ENCODE data around the gene KCNIP3. TPM values are rescaled to one million over a fixed set of nuclear protein-coding genes. Genes with fewer than 3 reads are reported as not detected.
"Not testable (repeated sequence)": the region's sequence is repeated elsewhere in the genome, so short reads cannot be mapped to it uniquely, and the experiment has no call there.

Gene KCNIP3
- total and polyA plus RNA-seq, 4 donors: 0.26 to 1.1 (median 0.62) TPM

- TF ChIP-seq EGR1 (IDR thresholded peaks at IDR 0.05; ENCODE audit: low read depth in 2 of 2) (no peak), NR2F2 (IDR thresholded peaks at IDR 0.05) (no peak), RAD21 (IDR thresholded peaks at IDR 0.05) (no peak), SP1 (IDR thresholded peaks at IDR 0.05) (no peak)
Measured at GRCh38 chr2:95376311-95377215, 79.4 kb downstream of the KCNIP3 start (continued).

- H3K36me3 ChIP-seq (ENCODE audit: control insufficient read depth in 4 of 4, insufficient read depth in 3 of 4, low read depth in 1 of 4, low read length in 3 of 4): no peaks in the 10 kb centered on the region
- H3K9me3 ChIP-seq (ENCODE audit: control insufficient read depth in 4 of 4, low read length in 3 of 4): no peaks in the 10 kb centered on the region
- TF ChIP-seq MAX (IDR thresholded peaks at IDR 0.05) (no peak), ZBTB33 (IDR thresholded peaks at IDR 0.05) (no peak), HNF4A (conservative IDR thresholded peaks at IDR 0.05) (no peak), NR2F2 (IDR thresholded peaks at IDR 0.05) (no peak), RXRA (IDR thresholded peaks at IDR 0.05) (no peak), RAD21 (IDR thresholded peaks at IDR 0.05) (no peak), GABPA (IDR thresholded peaks at IDR 0.05 in 1 of 2, conservative IDR thresholded peaks at IDR 0.05 in 1 of 2) (no peak), EGR1 (IDR thresholded peaks at IDR 0.05; ENCODE audit: low read depth in 2 of 2) (no peak), JUND (IDR thresholded peaks at IDR 0.05) (no peak), SP1 (IDR thresholded peaks at IDR 0.05) (no peak), ATF3 (IDR thresholded peaks at IDR 0.05) (no peak), TAF1 (conservative IDR thresholded peaks at IDR 0.05) (no peak), FOXA1 (IDR thresholded peaks at IDR 0.05) (no peak), REST (IDR thresholded peaks at IDR 0.05) (no peak), CTCF (IDR thresholded peaks at IDR 0.05; ENCODE audit: low read depth, low read length, missing input control) (no peak), FOXA2 (IDR thresholded peaks at IDR 0.05) (no peak), HNF4G (IDR thresholded peaks at IDR 0.05) (no peak), YY1 (IDR thresholded peaks at IDR 0.05) (no peak)
- 93% methylated on average over 17 of the region's 17 CpGs for WGBS
- H3K4me1 ChIP-seq (ENCODE audit: control insufficient read depth in 4 of 4, insufficient read depth in 4 of 4, low read length in 3 of 4): no peaks in the 10 kb centered on the region
- no peak overlapping the region for H3K4me3 ChIP-seq (ENCODE audit: low read depth in 1 of 3, low read length in 3 of 3)
- DNase-seq (ENCODE audit: low spot score): no peak
- H3K27me3 ChIP-seq (ENCODE audit: control insufficient read depth in 4 of 4, insufficient read depth in 4 of 4, low read length in 3 of 4): no peaks in the 10 kb centered on the region
- no peak overlapping the region for H3K9ac ChIP-seq (ENCODE audit: low read depth in 1 of 2, low read length in 2 of 2)
- no peak overlapping the region for H3K27ac ChIP-seq (ENCODE audit: low read depth in 1 of 2, low read length in 2 of 2)
Measured at GRCh38 chr2:95377216-95378123, 80.3 kb downstream of the KCNIP3 start.

- not testable (repeated sequence) for H3K27ac ChIP-seq (ENCODE audit: low read depth in 1 of 2, low read length in 2 of 2); DNase-seq (ENCODE audit: low spot score)
- WGBS: 98% methylated on average over 7 of the region's 7 CpGs
Measured at GRCh38 chr2:95378281-95378680, 81.1 kb downstream of the KCNIP3 start.

More at GRCh38 chr2:95378281-95378680, 81.1 kb downstream of the KCNIP3 start:
- H3K9me3 ChIP-seq (ENCODE audit: control insufficient read depth in 4 of 4, low read length in 3 of 4); H3K4me1 ChIP-seq (ENCODE audit: control insufficient read depth in 4 of 4, insufficient read depth in 4 of 4, low read length in 3 of 4); H3K4me3 ChIP-seq (ENCODE audit: low read depth in 1 of 3, low read length in 3 of 3); H3K9ac ChIP-seq (ENCODE audit: low read depth in 1 of 2, low read length in 2 of 2); H3K27me3 ChIP-seq (ENCODE audit: control insufficient read depth in 4 of 4, insufficient read depth in 4 of 4, low read length in 3 of 4); H3K36me3 ChIP-seq (ENCODE audit: control insufficient read depth in 4 of 4, insufficient read depth in 3 of 4, low read depth in 1 of 4, low read length in 3 of 4): not testable (repeated sequence)

All from liver (tissue), 9 donors.